AG04450 (cell line): ENCODE measurements around the gene BIRC7. TPM values are rescaled to one million over a fixed set of nuclear protein-coding genes. Genes with fewer than 3 reads are reported as not detected.

ENCODE experiments used
- CTCF ChIA-PET: fragments of 300-600, 350-600 bp; formaldehyde crosslinking; extraction: SDS; loops from one replicate; lab custom pipeline; 2022; ENCODE audit warnings: antibody characterized with exemption, inconsistent platforms; lab: Charles Lee
- POLR2A ChIA-PET: fragments of 350-600 bp; formaldehyde crosslinking; extraction: SDS; loops from one replicate; lab custom pipeline; 2021; ENCODE audit warnings: antibody characterized with exemption, inconsistent platforms; lab: Yijun Ruan, JAX
- DNase-seq: peaks from one replicate; pipeline ENCODE4 v3.0.0-alpha.2; 2011; ENCODE audit warnings: low read depth, low spot score
- H3K27ac ChIP-seq: one replicate; pipeline ENCODE4 v1.5.1; 2012; ENCODE audit warnings: low read depth, low read length, control low read depth
- H3K27me3 ChIP-seq: one replicate; pipeline ENCODE4 v1.6.0; 2012; ENCODE audit warnings: low read length; ENCODE audit not compliant: control insufficient read depth, insufficient read depth
- H3K4me3 ChIP-seq: 2 replicates; pipeline ENCODE4 v1.5.1; 2011; ENCODE audit warnings: mild to moderate bottlenecking, low read depth, low read length, control low read depth
- H3K9me3 ChIP-seq: 2 replicates; pipeline ENCODE4 v1.5.1; 2012; ENCODE audit warnings: low read length; ENCODE audit not compliant: control insufficient read depth, insufficient read depth
- CTCF ChIP-seq: IDR thresholded peaks from 2 replicates; pipeline ENCODE4 v1.5.1; 2011; ENCODE audit warnings: low read depth, low read length, control low read depth, inconsistent platforms
- polyA plus RNA-seq: library from polyadenylated mRNA; depleted of rRNA; stranded (reverse); fragments of >200 nt; gene quantifications from 2 replicates; pipeline ENCODE4 v1.2.3, GENCODE V29; 2011

The BIRC7 gene
- polyA plus RNA-seq, 1 experiment, result not detected

GRCh38 chr20:63238514-63239125 is 2.9 kb downstream of the BIRC7 start:
- CTCF ChIA-PET, result interaction anchor here (2.7 kb wide), 1 partner anchor 15 kb away, joined by 10 read pairs; no protein-coding TSS in a partner anchor
- POLR2A ChIA-PET, result interaction anchor here (0.5 kb wide), 1 partner anchor 285 kb away, joined by 3 read pairs; no protein-coding TSS in a partner anchor
- TF ChIP-seq CTCF, result no peak
- DNase-seq, result no peak
- no peak overlapping the region for H3K4me3 ChIP-seq
- H3K27me3 ChIP-seq, result peaks cover 9% of the 10 kb centered on the region
- no peaks in the 10 kb centered on the region; the same call in 1 of the 2 replicates for H3K9me3 ChIP-seq
- H3K27ac ChIP-seq, result no peak overlapping the region

- H3K4me3 ChIP-seq, result no peak overlapping the region
- peaks cover 11% of the 10 kb centered on the region for H3K27me3 ChIP-seq
- no peaks in the 10 kb centered on the region; the same call in 1 of the 2 replicates for H3K9me3 ChIP-seq
- CTCF ChIA-PET, result interaction anchor here (2.7 kb wide), 1 partner anchor 16 kb away, joined by 10 read pairs; no protein-coding TSS in a partner anchor
- POLR2A ChIA-PET, result no interaction called here
- no peak for TF ChIP-seq CTCF
- H3K27ac ChIP-seq, result no peak overlapping the region
- DNase-seq, result no peak
These were observed 3.7 kb downstream of the BIRC7 start for GRCh38 chr20:63239431-63239830.

GRCh38 chr20:63240004-63240403 is 4.3 kb downstream of the BIRC7 start:
- no peak overlapping the region for H3K27ac ChIP-seq
- no peak overlapping the region for H3K4me3 ChIP-seq
- POLR2A ChIA-PET, result no interaction called here
- CTCF ChIA-PET, result interaction anchor here (2.7 kb wide), 1 partner anchor 16 kb away, joined by 10 read pairs; no protein-coding TSS in a partner anchor
- peaks cover 12% of the 10 kb centered on the region for H3K27me3 ChIP-seq
- DNase-seq, result no peak
- TF ChIP-seq CTCF, result no peak
- H3K9me3 ChIP-seq, result no peaks in the 10 kb centered on the region; the same call in 1 of the 2 replicates

GRCh38 chr20:63241272-63241671 is 5.6 kb downstream of the BIRC7 start:
- DNase-seq, result no peak
- Histone ChIP-seq H3K4me3 (no peak overlapping the region), H3K9me3 (no peaks in the 10 kb centered on the region; the same call in 1 of the 2 replicates), H3K27ac (no peak overlapping the region), H3K27me3 (peaks cover 13% of the 10 kb centered on the region)
- POLR2A ChIA-PET, result no interaction called here
- no peak for TF ChIP-seq CTCF
- CTCF ChIA-PET, result no interaction called here

- no peaks in the 10 kb centered on the region; the same call in 1 of the 2 replicates for H3K9me3 ChIP-seq
- DNase-seq, result no peak
- ChIA-PET POLR2A (no interaction called here), CTCF (no interaction called here)
- TF ChIP-seq CTCF, result no peak
- peaks cover 17% of the 10 kb centered on the region for H3K27me3 ChIP-seq
- no peak overlapping the region for H3K4me3 ChIP-seq
- H3K27ac ChIP-seq, result no peak overlapping the region
These were observed 7.0 kb downstream of the BIRC7 start for GRCh38 chr20:63242736-63243135.
